Activated T-cell treated with anti-CD3 and anti-CD28 coated beads for 4 hours (primary cell): ENCODE measurements around the gene TPSG1.
"Not testable (repeated sequence)": the region's sequence is repeated elsewhere in the genome, so short reads cannot be mapped to it uniquely, and the experiment has no call there.

ENCODE experiments used
- DNase-seq: peaks from one replicate; pipeline ENCODE4 v3.0.0-alpha.2; 2020

The TPSG1 gene

DNA sequence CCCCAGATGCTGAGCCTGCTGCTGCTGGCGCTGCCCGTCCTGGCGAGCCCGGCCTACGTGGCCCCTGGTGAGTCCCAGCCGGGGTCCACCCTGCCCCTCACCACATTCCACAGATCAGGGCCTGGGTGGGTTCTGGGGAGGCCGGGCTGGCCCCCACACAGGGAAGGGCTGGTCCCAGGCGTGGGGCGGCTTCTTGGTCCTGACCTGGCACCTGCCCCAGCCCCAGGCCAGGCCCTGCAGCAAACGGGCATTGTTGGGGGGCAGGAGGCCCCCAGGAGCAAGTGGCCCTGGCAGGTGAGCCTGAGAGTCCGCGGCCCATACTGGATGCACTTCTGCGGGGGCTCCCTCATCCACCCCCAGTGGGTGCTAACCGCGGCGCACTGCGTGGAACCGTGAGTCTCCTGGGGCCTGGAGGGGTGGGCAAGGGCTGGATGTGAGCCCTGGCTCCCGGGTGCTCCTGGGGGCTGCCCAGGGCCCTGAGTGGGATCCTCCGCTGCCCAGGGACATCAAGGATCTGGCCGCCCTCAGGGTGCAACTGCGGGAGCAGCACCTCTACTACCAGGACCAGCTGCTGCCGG, 31.3 kb upstream of the TPSG1 start:
- DNase-seq, result not testable (repeated sequence)

DNA sequence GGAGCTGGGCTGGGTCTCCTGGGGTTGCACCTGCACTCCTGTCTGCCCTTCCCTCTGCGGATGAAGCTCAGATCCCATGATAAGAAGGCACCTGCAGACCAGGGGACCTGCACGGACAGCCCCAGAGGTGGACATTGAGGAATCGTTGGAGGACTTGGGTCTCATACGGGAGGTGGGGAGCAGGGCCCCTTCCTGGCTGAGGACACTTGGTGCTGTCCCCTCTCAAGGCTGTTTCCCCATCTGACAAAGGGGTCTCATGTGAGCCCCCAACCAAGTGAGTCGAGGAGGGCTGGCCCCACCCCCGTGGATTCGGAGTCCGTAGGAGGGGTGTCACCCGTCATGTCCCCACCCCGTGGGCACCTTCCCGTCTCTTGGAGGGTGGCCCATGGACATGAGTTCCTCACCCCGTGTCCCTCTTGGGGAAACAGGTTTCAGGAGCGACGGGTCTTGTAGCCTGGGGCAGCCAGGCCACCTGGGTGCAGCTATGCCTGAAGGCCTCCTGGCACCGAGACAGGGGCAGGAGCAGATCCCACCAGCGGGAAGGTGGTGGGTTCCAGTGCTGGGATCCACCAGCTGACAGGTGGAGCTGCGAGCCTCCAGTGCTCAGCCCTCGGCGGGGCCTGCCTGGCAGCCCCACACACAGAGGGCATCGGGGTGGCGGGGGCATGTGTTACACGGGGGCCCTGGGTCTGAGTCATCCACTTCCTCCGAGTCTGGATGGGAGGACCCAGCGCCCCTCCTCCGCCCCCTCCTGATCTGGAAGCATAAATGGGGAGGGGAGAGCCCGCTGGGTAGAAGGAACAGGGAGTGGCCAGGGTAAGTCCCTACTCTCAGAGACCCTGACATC, 30.4 kb upstream of the TPSG1 start, which contains the start of gene TPSD1:
TPSD1 (plus strand) TSS at position 794 of the 847 bp plus-strand sequence. CDS start 212 bp downstream, outside the sequence.
- DNase-seq, result not testable (repeated sequence)

DNA sequence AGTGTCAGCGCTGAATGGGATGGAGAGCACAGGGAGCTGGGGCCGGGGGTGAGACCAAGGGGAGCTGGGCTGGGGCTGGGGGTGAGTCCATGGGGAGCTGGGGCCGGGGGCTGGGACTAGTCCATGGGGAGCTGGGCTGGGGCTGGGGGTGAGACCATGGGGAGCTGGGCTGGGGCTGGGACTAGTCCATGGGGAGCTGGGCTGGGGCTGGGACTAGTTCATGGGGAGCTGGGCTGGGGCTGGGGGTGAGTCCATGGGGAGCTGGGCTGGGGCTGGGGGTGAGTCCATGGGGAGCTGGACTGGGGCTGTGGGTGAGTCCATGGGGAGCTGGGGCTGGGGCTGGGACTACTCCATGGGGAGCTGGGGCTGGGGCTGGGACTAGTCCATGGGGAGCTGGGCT, 29.8 kb upstream of the TPSG1 start:
- not testable (repeated sequence) for DNase-seq

DNA sequence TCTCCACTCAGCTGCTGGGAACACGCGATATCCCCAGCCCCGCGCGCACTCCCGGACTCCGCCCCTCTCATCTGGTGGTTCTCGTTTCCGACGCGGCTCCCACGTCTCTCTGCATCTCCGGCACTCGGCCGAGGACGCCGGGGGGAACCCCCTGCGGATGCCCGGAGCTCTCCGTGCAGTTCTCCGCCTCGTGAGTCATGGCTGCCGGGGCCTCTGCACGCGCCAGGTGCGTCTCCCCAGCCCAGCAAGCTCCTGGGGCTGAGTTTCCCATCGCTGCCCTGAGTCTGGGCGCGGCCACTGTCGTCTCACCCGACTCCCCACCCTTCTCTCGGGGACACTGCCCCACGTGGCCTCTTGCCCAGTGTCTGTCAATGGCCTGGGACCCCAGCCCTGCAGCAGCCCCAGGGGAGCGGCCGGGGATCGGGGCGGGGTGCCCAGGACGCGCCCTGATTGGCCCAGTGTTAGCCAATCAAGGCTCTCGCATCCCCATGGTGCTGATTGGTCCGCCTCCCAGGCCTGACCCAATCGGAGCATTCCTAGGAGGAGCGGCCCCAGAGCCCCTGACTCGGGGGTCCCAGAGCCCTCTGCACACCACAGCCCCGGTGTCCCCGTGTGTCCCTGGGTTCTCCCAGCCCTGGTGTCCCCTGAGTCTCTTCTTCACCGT, 28.8 kb upstream of the TPSG1 start:
- DNase-seq, result not testable (repeated sequence)

DNA sequence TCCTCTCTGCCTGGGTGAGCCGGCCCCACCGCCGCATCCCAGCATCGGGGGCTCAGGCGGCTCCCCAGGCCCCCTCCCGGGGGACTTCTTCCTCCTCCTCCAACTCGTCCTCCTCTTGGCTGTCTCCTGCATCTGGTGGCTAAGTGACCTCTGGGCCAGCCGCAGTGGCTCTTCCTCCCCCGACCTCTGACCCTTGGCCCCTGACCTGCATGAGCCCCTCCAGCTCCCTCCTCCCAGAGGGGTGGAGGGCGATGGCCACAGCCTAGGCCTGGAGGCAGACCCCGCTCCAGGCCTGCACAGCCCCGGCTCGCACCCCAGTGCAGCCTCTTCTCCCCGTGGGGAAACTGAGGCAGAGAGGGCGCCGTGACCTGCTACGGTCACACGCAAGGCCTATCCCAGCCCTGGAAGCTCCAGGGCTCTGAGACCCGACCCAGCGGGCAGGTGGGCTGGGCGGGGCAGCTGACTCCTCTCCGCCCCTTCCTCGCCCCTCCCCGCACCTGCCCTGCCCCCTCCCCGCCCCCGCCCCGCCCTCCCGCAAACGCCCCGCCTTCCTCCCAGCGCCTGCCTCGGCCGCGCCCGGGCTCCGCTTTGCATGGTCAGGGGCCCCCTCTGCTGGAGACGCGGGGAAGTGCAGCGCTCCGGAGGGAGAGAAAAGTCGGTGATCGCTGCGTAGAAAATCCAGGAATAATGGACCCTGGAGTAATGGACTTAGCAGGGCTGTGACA, 24.1 kb upstream of the TPSG1 start:
- DNase-seq, result not testable (repeated sequence)

DNA sequence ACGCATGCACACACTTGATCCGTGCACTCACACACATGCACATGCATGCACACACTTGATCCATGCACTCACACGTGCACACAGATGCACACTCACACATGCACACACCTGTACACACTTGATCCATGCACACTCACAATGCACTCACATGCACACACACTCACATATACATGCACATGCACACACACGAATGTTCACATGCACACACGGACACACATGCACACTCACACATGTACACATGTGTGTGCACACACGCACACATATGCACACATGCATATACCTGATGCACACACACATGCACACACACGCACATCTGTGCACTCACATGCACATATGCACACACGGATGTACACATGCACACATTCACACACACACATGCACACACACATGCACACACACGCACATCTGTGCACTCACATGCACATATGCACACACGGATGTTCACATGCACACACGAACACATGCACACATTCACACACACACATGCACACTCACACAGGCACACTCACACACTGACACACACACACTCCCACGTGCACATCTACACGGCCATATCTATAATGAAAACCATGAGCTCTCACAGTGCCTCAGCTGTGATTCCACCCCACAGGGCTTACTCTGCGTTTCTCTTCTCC, 23.0 kb upstream of the TPSG1 start:
- DNase-seq, result not testable (repeated sequence)

DNA sequence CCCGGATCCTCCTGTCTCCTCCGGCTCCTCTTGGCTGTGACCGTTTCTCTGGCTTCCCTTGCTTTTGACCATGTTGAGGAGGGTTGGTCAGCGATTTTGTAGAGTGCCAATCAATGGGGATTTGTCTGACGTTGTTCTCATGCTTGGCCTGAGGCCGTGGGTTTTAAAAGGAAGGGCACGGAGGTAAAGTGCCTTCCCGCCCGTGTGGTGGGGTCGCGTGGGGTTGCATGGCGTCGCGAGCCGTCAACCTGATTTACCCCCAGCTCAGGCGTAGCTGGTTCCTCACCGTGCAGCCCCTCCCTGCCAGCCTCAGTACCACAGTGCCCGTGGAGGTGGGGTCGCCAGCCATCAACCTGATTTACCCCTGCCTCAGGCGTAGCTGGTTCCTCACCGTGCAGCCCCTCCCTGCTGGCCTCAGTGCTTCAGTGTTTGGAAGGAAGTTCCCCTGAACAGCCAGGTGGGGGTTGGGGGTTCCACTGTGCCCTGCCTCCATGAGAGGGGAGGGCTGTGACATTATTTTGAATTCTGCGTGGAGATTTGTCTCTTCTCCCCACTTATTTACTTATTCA, 20.5 kb upstream of the TPSG1 start:
- no peak for DNase-seq

DNA sequence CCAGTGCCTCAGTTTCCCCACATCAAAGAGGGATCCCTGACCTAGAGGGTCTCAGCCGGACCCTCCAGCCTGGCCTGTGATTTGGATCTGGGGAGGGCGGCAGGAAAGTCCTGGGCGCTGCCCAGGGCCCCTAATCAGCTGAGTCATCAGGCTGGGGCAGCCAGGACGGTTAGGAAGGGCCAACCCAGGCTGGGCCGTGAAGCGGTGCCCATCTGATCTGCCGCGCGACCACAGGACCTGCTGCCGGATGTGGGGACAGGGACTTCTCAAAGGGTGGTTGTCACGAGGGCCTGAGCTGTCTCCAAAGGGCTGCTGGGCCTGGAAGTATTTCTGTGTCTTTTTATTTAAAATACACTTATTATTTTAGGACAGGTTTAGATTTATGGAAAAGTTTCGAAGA, 19.8 kb upstream of the TPSG1 start:
- no peak for DNase-seq

DNA sequence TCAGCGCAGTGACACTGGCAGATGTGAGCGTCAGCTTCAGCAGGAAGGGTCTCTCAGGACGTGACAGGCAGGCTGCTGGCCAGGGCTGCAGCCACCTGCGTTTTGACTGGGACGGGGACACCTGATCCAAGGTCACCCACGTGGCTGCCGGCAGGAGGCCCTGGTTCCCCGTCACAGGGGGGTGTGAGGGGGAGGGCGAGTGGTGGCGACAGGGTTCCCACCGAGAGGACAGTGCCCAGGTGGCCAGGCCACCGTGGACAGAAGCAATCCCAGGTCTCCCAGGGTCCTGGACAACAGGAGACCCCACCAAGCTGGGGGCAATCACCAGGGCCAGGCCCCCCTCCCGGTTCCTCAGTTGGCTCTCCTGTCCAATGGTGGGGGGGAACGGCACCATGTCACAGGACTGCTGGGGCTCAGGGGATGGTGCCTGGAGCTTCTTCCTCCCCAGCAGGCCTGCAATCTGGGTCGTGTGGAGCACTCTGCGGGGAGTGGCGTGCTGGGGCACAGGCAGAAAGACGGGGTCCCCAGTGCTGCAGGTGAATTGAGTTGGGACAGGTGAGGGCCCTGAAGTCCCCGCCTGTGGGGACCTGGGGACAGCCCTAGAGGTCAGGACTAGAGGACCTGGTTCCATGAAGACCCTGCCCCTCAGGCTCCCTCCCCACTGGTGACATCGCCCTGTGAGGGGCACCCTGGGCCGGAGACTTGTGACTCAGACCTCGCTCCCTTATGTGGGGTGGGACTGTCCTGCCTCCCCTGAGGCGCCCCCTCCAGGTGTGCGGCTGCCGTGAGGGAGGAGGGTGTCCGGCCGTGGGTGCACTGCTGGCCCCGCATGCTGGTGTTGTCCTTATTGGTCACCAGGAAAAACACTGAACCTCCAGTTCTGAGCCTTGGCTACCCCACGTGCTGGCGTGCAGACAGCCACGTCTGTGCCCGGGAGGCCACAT, 19.1 kb upstream of the TPSG1 start:
- not testable (repeated sequence) for DNase-seq

DNA sequence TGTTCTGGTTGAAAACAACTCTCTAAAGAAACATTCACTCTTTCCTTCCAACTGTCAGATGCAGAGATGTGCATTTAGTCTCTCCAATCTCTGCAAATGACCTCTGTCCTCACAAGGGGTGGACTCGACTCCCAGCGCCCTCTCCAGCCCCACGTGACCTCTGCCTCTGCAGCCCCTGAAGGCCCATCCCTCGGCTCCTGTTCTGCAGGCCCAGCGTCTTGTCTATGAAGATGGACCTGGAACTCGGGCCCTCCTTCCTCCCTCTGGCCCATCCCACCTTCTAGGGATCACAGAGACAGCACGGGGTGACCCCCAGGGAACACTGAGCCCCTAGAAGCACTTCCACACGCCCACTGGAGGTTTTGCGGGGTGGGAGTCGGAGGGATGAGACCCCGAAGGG, 18.3 kb upstream of the TPSG1 start:
- DNase-seq, result not testable (repeated sequence)

DNA sequence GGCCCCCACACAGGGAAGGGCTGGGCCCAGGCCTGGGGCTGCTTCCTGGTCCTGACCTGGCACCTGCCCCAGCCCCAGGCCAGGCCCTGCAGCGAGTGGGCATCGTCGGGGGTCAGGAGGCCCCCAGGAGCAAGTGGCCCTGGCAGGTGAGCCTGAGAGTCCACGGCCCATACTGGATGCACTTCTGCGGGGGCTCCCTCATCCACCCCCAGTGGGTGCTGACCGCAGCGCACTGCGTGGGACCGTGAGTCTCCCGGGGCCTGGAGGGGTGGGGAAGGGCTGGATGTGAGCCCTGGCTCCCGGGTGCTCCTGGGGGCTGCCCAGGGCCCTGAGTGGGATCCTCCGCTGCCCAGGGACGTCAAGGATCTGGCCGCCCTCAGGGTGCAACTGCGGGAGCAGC, 16.0 kb upstream of the TPSG1 start:
- DNase-seq, result not testable (repeated sequence)

DNA sequence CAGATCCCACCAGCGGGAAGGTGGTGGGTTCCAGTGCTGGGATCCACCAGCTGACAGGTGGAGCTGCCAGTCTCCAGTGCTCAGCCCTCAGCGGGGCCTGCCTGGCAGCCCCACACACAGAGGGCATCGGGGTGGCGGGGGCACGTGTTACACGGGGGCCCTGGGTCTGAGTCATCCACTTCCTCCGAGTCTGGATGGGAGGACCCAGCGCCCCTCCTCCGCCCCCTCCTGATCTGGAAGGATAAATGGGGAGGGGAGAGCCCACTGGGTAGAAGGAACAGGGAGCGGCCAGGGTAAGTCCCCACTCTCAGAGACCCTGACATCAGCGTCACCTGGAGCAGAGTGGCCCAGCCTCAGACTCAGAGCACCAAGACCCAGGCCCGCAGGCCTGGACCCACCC, 15.4 kb upstream of the TPSG1 start, which contains the start of gene TPSAB1:
TPSAB1 (plus strand) TSS at position 270 of the 400 bp plus-strand sequence. CDS start 234 bp downstream, outside the sequence.
- not testable (repeated sequence) for DNase-seq

DNA sequence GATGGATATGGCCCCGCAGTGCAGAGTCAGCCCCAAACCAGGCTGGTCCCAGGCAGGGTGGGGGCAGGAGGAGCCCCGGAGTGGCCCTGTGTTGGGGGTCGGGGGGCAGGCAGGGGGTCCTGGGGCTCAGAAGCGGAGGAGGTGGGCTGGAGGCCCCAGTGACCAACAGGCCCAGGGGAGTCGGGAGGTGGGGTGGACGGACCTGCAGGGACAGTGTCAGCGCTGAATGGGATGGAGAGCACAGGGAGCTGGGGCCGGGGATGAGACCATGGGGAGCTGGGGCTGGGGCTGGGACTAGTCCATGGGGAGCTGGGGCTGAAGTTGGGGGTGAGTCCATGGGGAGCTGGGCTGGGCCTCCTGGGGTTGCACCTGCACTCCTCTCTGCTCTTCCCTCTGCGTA, 14.5 kb upstream of the TPSG1 start:
- DNase-seq, result not testable (repeated sequence)

DNA sequence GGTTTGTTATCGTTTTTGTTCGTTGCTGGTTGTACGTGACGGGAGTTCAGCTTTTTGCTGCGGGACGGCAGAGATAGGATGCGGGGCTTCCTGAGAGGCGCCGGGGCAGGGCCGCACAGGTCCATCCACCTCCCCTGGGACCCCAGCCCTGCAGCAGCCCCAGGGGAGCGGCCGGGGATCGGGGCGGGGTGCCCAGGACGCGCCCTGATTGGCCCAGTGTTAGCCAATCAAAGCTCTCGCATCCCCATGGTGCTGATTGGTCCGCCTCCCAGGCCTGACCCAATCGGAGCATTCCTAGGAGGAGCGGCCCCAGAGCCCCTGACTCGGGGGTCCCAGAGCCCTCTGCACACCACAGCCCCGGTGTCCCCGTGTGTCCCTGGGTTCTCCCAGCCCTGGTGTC, 13.8 kb upstream of the TPSG1 start:
- DNase-seq, result not testable (repeated sequence)

DNA sequence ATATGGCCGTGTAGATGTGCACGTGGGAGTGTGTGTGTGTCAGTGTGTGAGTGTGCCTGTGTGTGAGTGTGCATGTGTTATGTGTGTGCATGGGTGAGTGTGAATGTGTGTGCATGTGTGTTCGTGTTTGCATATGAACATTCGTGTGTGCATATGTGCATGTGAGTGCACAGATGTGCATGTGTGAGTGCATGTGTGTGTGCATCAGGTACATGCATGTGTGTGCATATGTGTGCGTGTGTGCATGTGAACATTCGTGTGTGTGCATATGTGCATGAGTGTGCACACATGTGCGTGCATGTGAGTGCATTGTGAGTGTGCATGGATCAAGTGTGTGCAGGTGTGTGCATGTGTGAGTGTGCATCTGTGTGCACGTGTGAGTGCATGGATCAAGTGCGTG, 12.9 kb upstream of the TPSG1 start:
- no peak for DNase-seq

DNA sequence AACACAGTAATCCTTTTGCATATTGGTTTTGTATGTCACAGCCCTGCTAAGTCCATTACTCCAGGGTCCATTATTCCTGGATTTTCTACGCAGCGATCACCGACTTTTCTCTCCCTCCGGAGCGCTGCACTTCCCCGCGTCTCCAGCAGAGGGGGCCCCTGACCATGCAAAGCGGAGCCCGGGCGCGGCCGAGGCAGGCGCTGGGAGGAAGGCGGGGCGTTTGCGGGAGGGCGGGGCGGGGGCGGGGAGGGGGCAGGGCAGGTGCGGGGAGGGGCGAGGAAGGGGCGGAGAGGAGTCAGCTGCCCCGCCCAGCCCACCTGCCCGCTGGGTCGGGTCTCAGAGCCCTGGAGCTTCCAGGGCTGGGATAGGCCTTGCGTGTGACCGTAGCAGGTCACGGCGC, 11.6 kb upstream of the TPSG1 start:
- DNase-seq, result not testable (repeated sequence)

DNA sequence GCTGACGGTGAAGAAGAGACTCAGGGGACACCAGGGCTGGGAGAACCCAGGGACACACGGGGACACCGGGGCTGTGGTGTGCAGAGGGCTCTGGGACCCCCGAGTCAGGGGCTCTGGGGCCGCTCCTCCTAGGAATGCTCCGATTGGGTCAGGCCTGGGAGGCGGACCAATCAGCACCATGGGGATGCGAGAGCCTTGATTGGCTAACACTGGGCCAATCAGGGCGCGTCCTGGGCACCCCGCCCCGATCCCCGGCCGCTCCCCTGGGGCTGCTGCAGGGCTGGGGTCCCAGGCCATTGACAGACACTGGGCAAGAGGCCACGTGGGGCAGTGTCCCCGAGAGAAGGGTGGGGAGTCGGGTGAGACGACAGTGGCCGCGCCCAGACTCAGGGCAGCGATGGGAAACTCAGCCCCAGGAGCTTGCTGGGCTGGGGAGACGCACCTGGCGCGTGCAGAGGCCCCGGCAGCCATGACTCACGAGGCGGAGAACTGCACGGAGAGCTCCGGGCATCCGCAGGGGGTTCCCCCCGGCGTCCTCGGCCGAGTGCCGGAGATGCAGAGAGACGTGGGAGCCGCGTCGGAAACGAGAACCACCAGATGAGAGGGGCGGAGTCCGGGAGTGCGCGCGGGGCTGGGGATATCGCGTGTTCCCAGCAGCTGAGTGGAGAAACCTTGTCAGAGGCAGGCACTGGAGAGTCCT, 7.1 kb upstream of the TPSG1 start:
- not testable (repeated sequence) for DNase-seq

DNA sequence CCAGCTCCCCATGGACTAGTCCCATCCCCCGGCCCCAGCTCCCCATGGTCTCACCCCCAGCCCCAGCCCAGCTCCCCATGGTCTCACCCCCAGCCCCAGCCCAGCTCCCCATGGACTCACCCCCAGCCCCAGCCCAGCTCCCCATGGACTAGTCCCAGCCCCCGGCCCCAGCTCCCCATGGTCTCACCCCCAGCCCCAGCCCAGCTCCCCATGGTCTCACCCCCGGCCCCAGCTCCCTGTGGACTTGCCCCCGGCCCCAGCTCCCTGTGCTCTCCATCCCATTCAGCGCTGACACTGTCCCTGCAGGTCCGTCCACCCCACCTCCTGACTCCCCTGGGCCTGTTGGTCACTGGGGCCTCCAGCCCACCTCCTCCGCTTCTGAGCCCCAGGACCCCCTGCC, 6.2 kb upstream of the TPSG1 start:
- not testable (repeated sequence) for DNase-seq

DNA sequence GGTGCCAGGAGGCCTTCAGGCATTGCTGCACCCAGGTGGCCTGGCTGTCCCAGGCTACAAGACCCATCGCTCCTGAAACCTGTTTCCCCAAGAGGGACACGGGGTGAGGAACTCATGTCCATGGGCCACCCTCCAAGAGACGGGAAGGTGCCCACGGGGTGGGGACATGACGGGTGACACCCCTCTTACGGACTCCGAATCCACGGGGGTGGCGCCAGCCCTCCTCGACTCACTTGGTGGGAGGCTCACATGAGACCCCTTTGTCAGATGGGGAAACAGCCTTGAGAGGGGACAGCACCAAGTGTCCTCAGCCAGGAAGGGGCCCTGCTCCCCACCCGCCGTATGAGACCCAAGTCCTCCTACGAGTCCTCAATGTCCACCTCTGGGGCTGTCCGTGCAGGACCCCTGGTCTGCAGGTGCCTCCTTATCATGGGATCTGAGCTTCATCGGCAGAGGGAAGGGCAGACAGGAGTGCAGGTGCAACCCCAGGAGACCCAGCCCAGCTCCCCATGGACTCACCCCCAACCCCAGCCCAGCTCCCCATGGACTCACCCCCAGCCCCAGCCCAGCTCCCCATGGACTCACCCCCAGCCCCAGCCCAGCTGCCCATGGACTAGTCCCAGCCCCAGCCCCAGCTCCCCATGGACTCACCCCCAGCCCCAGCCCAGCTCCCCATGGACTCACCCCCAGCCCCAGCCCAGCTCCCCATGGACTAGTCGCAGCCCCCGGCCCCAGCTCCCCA, 5.6 kb upstream of the TPSG1 start:
- DNase-seq, result not testable (repeated sequence)
